Right renal cortex interstitium (tissue), 3 donors: ENCODE results near the gene TUBB1. TPM values are rescaled to one million over a fixed set of nuclear protein-coding genes. Genes with fewer than 3 reads are reported as not detected.

Source experiments
- DNase-seq, 3 donors: peaks; one replicate each; pipeline ENCODE4 v3.0.0-alpha.2; 2013; ENCODE audit warnings: low read depth in 3 of 3, low spot score in 2 of 3
- polyA plus RNA-seq, 3 donors: library from polyadenylated mRNA; unstranded; fragments of 120-200 nt; gene quantifications; one replicate each; pipeline ENCODE4 v1.2.1, GENCODE V29; 2013; ENCODE audit not compliant: insufficient read length in 3 of 3

Gene TUBB1
- polyA plus RNA-seq, 3 donors: 2.4 to 5.4 (median 3.0) TPM

GRCh38 chr20:59016795-59017492, 2.3 kb upstream of the TUBB1 start:
- no peak for DNase-seq

GRCh38 chr20:59017493-59018231, 1.6 kb upstream of the TUBB1 start:
- DNase-seq: no peak

GRCh38 chr20:59018817-59019216, 412 bp upstream of the TUBB1 start:
- no peak for DNase-seq

- no peak for DNase-seq
Measured at GRCh38 chr20:59020938-59021551, 1.8 kb downstream of the TUBB1 start.

GRCh38 chr20:59022754-59023153, 3.5 kb downstream of the TUBB1 start:
- DNase-seq: no peak

- no peak for DNase-seq
Measured at GRCh38 chr20:59023616-59024015, 4.4 kb downstream of the TUBB1 start.

GRCh38 chr20:59024111-59024530, 4.9 kb downstream of the TUBB1 start:
- no peak for DNase-seq

GRCh38 chr20:59025086-59025485, 5.9 kb downstream of the TUBB1 start:
- no peak for DNase-seq

GRCh38 chr20:59025511-59025910, 6.3 kb downstream of the TUBB1 start:
- DNase-seq: no peak

GRCh38 chr20:59026904-59027740, 7.9 kb downstream of the TUBB1 start:
- no peak for DNase-seq

GRCh38 chr20:59027741-59028320, 8.6 kb downstream of the TUBB1 start:
- DNase-seq: no peak

GRCh38 chr20:59028812-59029211, 9.6 kb downstream of the TUBB1 start:
- DNase-seq: no peak

GRCh38 chr20:59030911-59031563, 11.8 kb downstream of the TUBB1 start:
- DNase-seq: no peak

- no peak for DNase-seq
Measured at GRCh38 chr20:59031564-59032022, 12.4 kb downstream of the TUBB1 start.

- peak; percentile 64 to 92 (median 82) for DNase-seq
Measured at GRCh38 chr20:59032023-59032712, 12.9 kb downstream of the TUBB1 start, which contains the start of gene ATP5F1E. ATP5F1E (minus strand) TSS chr20:59032335; CDS start chr20:59032251, 84 bp downstream.

GRCh38 chr20:59032713-59033059, 13.5 kb downstream of the TUBB1 start:
- DNase-seq: peak in 1 of 3 donors; percentile 53

GRCh38 chr20:59033093-59033492, 13.9 kb downstream of the TUBB1 start:
- DNase-seq: no peak

GRCh38 chr20:59033616-59034165, 14.5 kb downstream of the TUBB1 start:
- no peak for DNase-seq

- no peak for DNase-seq
Measured at GRCh38 chr20:59035381-59035780, 16.2 kb downstream of the TUBB1 start.
